ENCODE measurements around the gene LRP2BP.

DNA sequence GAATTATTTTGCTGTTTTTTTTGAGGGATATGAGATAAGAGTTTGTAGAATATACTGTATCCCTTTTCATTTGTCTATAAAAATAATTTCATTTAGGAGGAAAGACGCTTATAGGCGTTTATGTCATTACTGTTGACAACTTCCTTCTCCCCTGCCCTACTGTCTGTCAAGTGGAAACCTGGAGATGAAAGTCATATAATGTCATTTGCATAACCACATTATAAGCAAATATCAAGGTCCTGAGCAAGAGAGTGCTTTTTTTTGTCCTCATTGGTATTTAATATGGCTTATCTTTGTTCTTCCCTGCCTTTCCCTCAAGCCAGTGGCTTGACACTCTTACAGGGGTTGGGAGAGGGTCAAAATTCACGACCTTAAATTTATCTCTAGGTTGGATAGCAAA is 55.8 kb downstream of the LRP2BP start:
- TF ChIP-seq, protein P1, sequence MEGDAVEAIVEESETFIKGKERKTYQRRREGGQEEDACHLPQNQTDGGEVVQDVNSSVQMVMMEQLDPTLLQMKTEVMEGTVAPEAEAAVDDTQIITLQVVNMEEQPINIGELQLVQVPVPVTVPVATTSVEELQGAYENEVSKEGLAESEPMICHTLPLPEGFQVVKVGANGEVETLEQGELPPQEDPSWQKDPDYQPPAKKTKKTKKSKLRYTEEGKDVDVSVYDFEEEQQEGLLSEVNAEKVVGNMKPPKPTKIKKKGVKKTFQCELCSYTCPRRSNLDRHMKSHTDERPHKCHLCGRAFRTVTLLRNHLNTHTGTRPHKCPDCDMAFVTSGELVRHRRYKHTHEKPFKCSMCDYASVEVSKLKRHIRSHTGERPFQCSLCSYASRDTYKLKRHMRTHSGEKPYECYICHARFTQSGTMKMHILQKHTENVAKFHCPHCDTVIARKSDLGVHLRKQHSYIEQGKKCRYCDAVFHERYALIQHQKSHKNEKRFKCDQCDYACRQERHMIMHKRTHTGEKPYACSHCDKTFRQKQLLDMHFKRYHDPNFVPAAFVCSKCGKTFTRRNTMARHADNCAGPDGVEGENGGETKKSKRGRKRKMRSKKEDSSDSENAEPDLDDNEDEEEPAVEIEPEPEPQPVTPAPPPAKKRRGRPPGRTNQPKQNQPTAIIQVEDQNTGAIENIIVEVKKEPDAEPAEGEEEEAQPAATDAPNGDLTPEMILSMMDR (IDR thresholded peaks at IDR 0.05) = no peak
- no peak for TF ChIP-seq EP300 (IDR thresholded peaks at IDR 0.05)

Data from gastroesophageal sphincter (tissue), 3 donors.